H1 (cell line): ENCODE measurements around the gene THSD1. TPM values are rescaled to one million over a fixed set of nuclear protein-coding genes. Genes with fewer than 3 reads are reported as not detected.

Experiments used
- CTCF ChIA-PET: fragments of 300-600 bp; sonication (Branson Sonifier 250); formaldehyde crosslinking; loops from one replicate; lab custom pipeline; 2021; ENCODE audit not compliant: partially characterized antibody; lab: Charles Lee
- POLR2A ChIA-PET: fragments of 300-600 bp; sonication (Branson Sonifier 250); formaldehyde crosslinking; loops from one replicate; lab custom pipeline; 2021; ENCODE audit warnings: inconsistent platforms; ENCODE audit not compliant: partially characterized antibody; lab: Charles Lee
- DNase-seq, 2 experiments: peaks; one replicate each; pipeline versions ENCODE4 v3.0.0 to v3.0.0-alpha.2; 2010 to 2022; ENCODE audit warnings: low spot score in 2 of 2, low read depth in 1 of 2, mixed read lengths in 1 of 2
- FAIRE-seq: peaks from 2 replicates; lab custom pipeline; 2011; peaks lifted over from hg19 to GRCh38; lab: Jason Lieb, UNC
- H2AFZ ChIP-seq: 2 replicates; pipeline ENCODE4 v1.8.1; 2012; ENCODE audit warnings: low read length, inconsistent platforms
- H2AK5ac ChIP-seq: 2 replicates; pipeline ENCODE4 v1.6.1; 2013; ENCODE audit warnings: low read depth, low read length
- H2BK120ac ChIP-seq: replicated peaks from 2 replicates; pipeline ENCODE3; 2013; ENCODE audit warnings: low read depth, low read length, inconsistent platforms
- H2BK12ac ChIP-seq: 2 replicates; pipeline ENCODE4 v1.6.1; 2013; ENCODE audit warnings: low read depth, low read length
- H2BK15ac ChIP-seq: 2 replicates; pipeline ENCODE4 v1.6.1; 2013; ENCODE audit warnings: low read length
- H2BK20ac ChIP-seq: 2 replicates; pipeline ENCODE4 v1.6.1; 2013; ENCODE audit warnings: low read length
- H2BK5ac ChIP-seq: 2 replicates; pipeline ENCODE4 v1.6.1; 2013; ENCODE audit warnings: low read depth, low read length
- H3K14ac ChIP-seq: 2 replicates; pipeline ENCODE4 v1.6.1; 2013; ENCODE audit warnings: inconsistent platforms; ENCODE audit not compliant: insufficient read length
- H3K18ac ChIP-seq: 2 replicates; pipeline ENCODE4 v1.6.1; 2013; ENCODE audit warnings: low read length; ENCODE audit errors: extremely low read depth
- H3K23ac ChIP-seq: 2 replicates; pipeline ENCODE4 v1.6.1; 2013; ENCODE audit warnings: inconsistent platforms; ENCODE audit not compliant: insufficient read length
- H3K23me2 ChIP-seq: 2 replicates; pipeline ENCODE4 v1.6.1; 2013; ENCODE audit warnings: low read depth, low read length
- H3K27ac ChIP-seq: 2 replicates; pipeline ENCODE4 v1.6.1; 2011; ENCODE audit warnings: low read depth, low read length, inconsistent platforms
- H3K27me3 ChIP-seq, 4 experiments: replicated peaks in 1 of 4; 1 replicate in 1 of 4; 2 replicates in 3 of 4; pipeline versions ENCODE4 v1.6.1 to v1.8.1; 2011 to 2013; ENCODE audit warnings: low read length in 3 of 4, mild to moderate bottlenecking in 3 of 4, inconsistent platforms in 2 of 4, mixed read lengths in 2 of 4, moderate library complexity in 1 of 4; ENCODE audit not compliant: control insufficient read depth in 3 of 4, insufficient read depth in 3 of 4; ENCODE audit errors: extremely low read depth in 1 of 4
- H3K36me3 ChIP-seq, 4 experiments: 2 replicates each; pipeline versions ENCODE4 v1.6.1 to v1.8.1; 2011 to 2013; ENCODE audit warnings: mild to moderate bottlenecking in 4 of 4, low read length in 3 of 4, moderate library complexity in 2 of 4, control low read depth in 1 of 4, inconsistent platforms in 1 of 4; ENCODE audit not compliant: insufficient read depth in 4 of 4, control insufficient read depth in 2 of 4
- H3K4ac ChIP-seq: replicated peaks from 2 replicates; pipeline ENCODE3; 2013; ENCODE audit warnings: low read length, low read depth, mixed read lengths, inconsistent platforms; ENCODE audit not compliant: insufficient read length
- H3K4me1 ChIP-seq, 4 experiments: replicated peaks in 1 of 4; 1 replicate in 1 of 4; 2 replicates in 3 of 4; pipeline versions ENCODE4 v1.6.1 to v1.8.1; 2011 to 2013; ENCODE audit warnings: low read length in 3 of 4, inconsistent platforms in 2 of 4, mixed read lengths in 1 of 4; ENCODE audit not compliant: insufficient read depth in 4 of 4, control insufficient read depth in 3 of 4
- H3K4me2 ChIP-seq, 2 experiments: 2 replicates each; pipeline versions ENCODE4 v1.6.1 to v1.8.1; 2011 to 2013; ENCODE audit warnings: low read depth in 2 of 2, low read length in 2 of 2, control low read depth in 1 of 2, inconsistent platforms in 1 of 2, mild to moderate bottlenecking in 1 of 2; ENCODE audit not compliant: insufficient read depth in 1 of 2
- H3K4me3 ChIP-seq, 4 experiments: fragments of 200-600, 300-600 bp in 1 of 4; sonication (generic), shearing (Covaris generic), sonication (Bioruptor Twin) in 1 of 4; 2 replicates each; pipeline versions ENCODE4 v1.5.1 to v1.8.1; 2011 to 2016; ENCODE audit warnings: low read length in 4 of 4, low read depth in 3 of 4, control low read depth in 2 of 4, inconsistent platforms in 2 of 4, mild to moderate bottlenecking in 2 of 4, mixed read lengths in 1 of 4, moderate library complexity in 1 of 4; ENCODE audit not compliant: insufficient read depth in 2 of 4; ENCODE audit errors: extremely low read depth in 1 of 4
- H3K56ac ChIP-seq: replicated peaks from 2 replicates; pipeline ENCODE3; 2013; ENCODE audit warnings: low read depth, mild to moderate bottlenecking, mixed read lengths, low read length, inconsistent platforms; ENCODE audit not compliant: insufficient read length
- H3K79me1 ChIP-seq: 2 replicates; pipeline ENCODE4 v1.6.1; 2013; ENCODE audit warnings: low read depth, low read length, control low read depth
- H3K79me2 ChIP-seq, 2 experiments: 2 replicates each; pipeline versions ENCODE4 v1.6.1 to v1.8.1; 2012 to 2013; ENCODE audit warnings: low read length in 2 of 2, mild to moderate bottlenecking in 2 of 2, inconsistent platforms in 1 of 2; ENCODE audit not compliant: insufficient read depth in 2 of 2, control insufficient read depth in 1 of 2
- H3K9ac ChIP-seq, 4 experiments: replicated peaks in 1 of 4; 1 replicate in 1 of 4; 2 replicates in 3 of 4; pipeline versions ENCODE4 v1.6.1 to v1.8.1; 2011 to 2013; ENCODE audit warnings: low read depth in 3 of 4, low read length in 3 of 4, control low read depth in 2 of 4, mild to moderate bottlenecking in 2 of 4, moderate library complexity in 2 of 4, inconsistent platforms in 1 of 4; ENCODE audit errors: extremely low read depth in 1 of 4
- H3K9me3 ChIP-seq, 2 experiments: 2 replicates each; pipeline versions ENCODE4 v1.6.1 to v1.8.1; 2012 to 2013; ENCODE audit warnings: mild to moderate bottlenecking in 2 of 2, moderate library complexity in 2 of 2, control low read depth in 1 of 2, inconsistent platforms in 1 of 2, low read depth in 1 of 2, low read length in 1 of 2, mixed read lengths in 1 of 2; ENCODE audit not compliant: insufficient read depth in 2 of 2
- H4K20me1 ChIP-seq, 2 experiments: replicated peaks in 1 of 2; 2 replicates each; pipeline versions ENCODE3 to v1.8.1; 2011 to 2013; ENCODE audit warnings: inconsistent platforms in 2 of 2, low read length in 2 of 2, mild to moderate bottlenecking in 1 of 2; ENCODE audit not compliant: insufficient read depth in 2 of 2, control insufficient read depth in 1 of 2
- H4K5ac ChIP-seq: 2 replicates; pipeline ENCODE4 v1.6.1; 2013; ENCODE audit warnings: low read length, low read depth, mixed read lengths, inconsistent platforms; ENCODE audit not compliant: insufficient read length
- H4K8ac ChIP-seq: 2 replicates; pipeline ENCODE4 v1.8.0; 2013; ENCODE audit warnings: mild to moderate bottlenecking, moderate library complexity, low read length, inconsistent platforms; ENCODE audit not compliant: insufficient read depth; ENCODE audit errors: extremely low read depth
- H4K91ac ChIP-seq: replicated peaks from 2 replicates; pipeline ENCODE3; 2013; ENCODE audit warnings: low read length, mixed read lengths, inconsistent platforms; ENCODE audit not compliant: insufficient read length
- SIN3A ChIP-seq, 2 experiments: IDR thresholded peaks in 1 of 2; conservative IDR thresholded peaks in 1 of 2; 2 replicates each; pipeline ENCODE4 v1.6.1; 2011 to 2012; ENCODE audit warnings: low read length in 2 of 2, improper control_type of control experiment in 1 of 2, low read depth in 1 of 2, mild to moderate bottlenecking in 1 of 2
- SP4 ChIP-seq: IDR thresholded peaks from 2 replicates; pipeline ENCODE4 v1.6.1; 2012; ENCODE audit warnings: low read length, inconsistent platforms
- polyA plus RNA-seq, 7 experiments: library from polyadenylated mRNA; depleted of rRNA in 3 of 7; stranded (reverse) in 5 of 7; unstranded in 2 of 7; fragments of >200 nt in 5 of 7; fragments of 200-250 nt in 2 of 7; gene quantifications; 1 replicate in 5 of 7; 2 replicates in 1 of 7; 4 replicates in 1 of 7; pipeline versions ENCODE4 v1.2.1 to v1.2.3, GENCODE V29; 2011 to 2013; ENCODE audit warnings: missing spikeins in 2 of 7, mixed read lengths in 2 of 7
- total RNA-seq: library from RNA; stranded (reverse); fragmentation: NEBNext Ultra II Directional; extraction: Animal tissue kit (Norgen Biotek cat#: 25700); gene quantifications from 2 replicates; pipeline ENCODE4 v1.2.1, GENCODE V29; 2021

The THSD1 gene
- total and polyA plus RNA-seq, 2 of the 8 experiments (the other 6 are each of a cell fraction or from before 2014, with no cell fraction given) = 0.17 to 0.35 TPM

- Histone ChIP-seq H3K79me2 (no peaks in the 10 kb centered on the region), H3K4me2 (no peak overlapping the region), H4K5ac (no peak overlapping the region), H3K18ac (no peak overlapping the region), H2BK12ac (no peak overlapping the region), H3K27ac (no peak overlapping the region), H3K9me3 (no peaks in the 10 kb centered on the region), H4K8ac (no peak overlapping the region), H3K23me2 (no peaks in the 10 kb centered on the region), H2BK20ac (no peak overlapping the region), H3K9ac (no peak overlapping the region), H3K79me1 (no peaks in the 10 kb centered on the region), H2BK5ac (no peak overlapping the region), H3K4me1 (no peaks in the 10 kb centered on the region), H3K27me3 (no peaks in the 10 kb centered on the region)
- FAIRE-seq (no peak), DNase-seq (no peak)
- TF ChIP-seq SP4 (no peak), SIN3A (conservative IDR thresholded peaks at IDR 0.05 in 1 of 2, IDR thresholded peaks at IDR 0.05 in 1 of 2; ENCODE audit: low read depth in 1 of 2, low read length in 2 of 2) (no peak)
- TF ChIP-seq, all 59 proteins: peak for 0
- no peak overlapping the region for H2BK15ac ChIP-seq
- ChIA-PET CTCF (interaction anchor here (0.8 to 1.3 kb wide), 4 partner anchors 14 to 63 kb away, joined by 3 to 4 read pairs (median 4); partner anchors contain the start of genes THSD1 and VPS36), POLR2A (no interaction called here)
- H2AFZ ChIP-seq = no peak overlapping the region
- no peak overlapping the region for H3K4ac ChIP-seq
- H2BK120ac ChIP-seq = no peak overlapping the region
- no peak overlapping the region for H4K91ac ChIP-seq
- H3K36me3 ChIP-seq = no peaks in the 10 kb centered on the region
- no peak overlapping the region for H3K14ac ChIP-seq
- H2AK5ac ChIP-seq = no peak overlapping the region
- no peaks in the 10 kb centered on the region for H4K20me1 ChIP-seq
- H3K4me3 ChIP-seq = no peak overlapping the region
- H3K56ac ChIP-seq = no peak overlapping the region
- no peak overlapping the region for H3K23ac ChIP-seq
Observed at GRCh38 chr13:52387721-52388120, 18.3 kb downstream of the THSD1 start.
